Stimulated activated CD8-positive, alpha-beta memory T cell treated with anti-CD3 and anti-CD28 coated beads, Interleukin-7, amount 100 ng/mL, for 24 hours (primary cell): ENCODE results near the gene PIGO.

Source experiments
- DNase-seq: peaks from one replicate; pipeline ENCODE4 v3.0.0-alpha.2; 2020; ENCODE audit warnings: low read depth

Gene PIGO

GRCh38 chr9:35096035-35096849, at the start of gene PIGO:
Gene PIGO (minus strand): TSS chr9:35096591. CDS start chr9:35095565, 1,026 bp downstream.
- DNase-seq, result peak; percentile 73

- DNase-seq, result no peak
Measured at GRCh38 chr9:35142037-35142436, 45.6 kb upstream of the PIGO start.

GRCh38 chr9:35140093-35140492, 43.7 kb upstream of the PIGO start:
- no peak for DNase-seq

GRCh38 chr9:35136866-35137265, 40.5 kb upstream of the PIGO start:
- no peak for DNase-seq

- no peak for DNase-seq
Measured at GRCh38 chr9:35135988-35136387, 39.6 kb upstream of the PIGO start.

GRCh38 chr9:35134920-35135319, 38.5 kb upstream of the PIGO start:
- DNase-seq, result no peak

GRCh38 chr9:35116898-35117551, 20.6 kb upstream of the PIGO start:
- peak; percentile 73 for DNase-seq

- no peak for DNase-seq
Measured at GRCh38 chr9:35116539-35116897, 20.1 kb upstream of the PIGO start.

GRCh38 chr9:35115680-35116538, 19.5 kb upstream of the PIGO start, which contains the start of gene ATOSB:
Gene ATOSB (minus strand): TSS chr9:35115862. CDS start chr9:35108274, 7,588 bp downstream.
- peak; percentile 88 for DNase-seq

- DNase-seq, result no peak
Measured at GRCh38 chr9:35114840-35115628, 18.6 kb upstream of the PIGO start.

GRCh38 chr9:35114113-35114839, 17.9 kb upstream of the PIGO start:
- DNase-seq, result no peak

- DNase-seq, result no peak
Measured at GRCh38 chr9:35112257-35113020, 16.0 kb upstream of the PIGO start.

GRCh38 chr9:35111001-35111933, 14.9 kb upstream of the PIGO start:
- DNase-seq, result peak; percentile 91

- DNase-seq, result no peak
Measured at GRCh38 chr9:35110327-35110761, 14.0 kb upstream of the PIGO start.

- DNase-seq, result no peak
Measured at GRCh38 chr9:35108946-35109575, 12.7 kb upstream of the PIGO start.

- no peak for DNase-seq
Measured at GRCh38 chr9:35108461-35108860, 12.1 kb upstream of the PIGO start.

- DNase-seq, result no peak
Measured at GRCh38 chr9:35107297-35108290, 11.2 kb upstream of the PIGO start.
